HepG2 (cell line): ENCODE data around the gene ZDHHC7. TPM values are rescaled to one million over a fixed set of nuclear protein-coding genes. Genes with fewer than 3 reads are reported as not detected.

ENCODE experiments used
- ARID4A ChIP-seq: sonication (generic); formaldehyde crosslinking; IDR thresholded peaks from 2 replicates; pipeline ENCODE4 v1.5.0; 2020; ENCODE audit warnings: mild to moderate bottlenecking, missing genetic modification reagents, borderline replicate concordance
- ATM ChIP-seq: fragments of 450-650 bp; IDR thresholded peaks from 2 replicates; pipeline ENCODE4 v1.7.1; 2017; ENCODE audit warnings: mild to moderate bottlenecking, borderline replicate concordance
- BCL3 ChIP-seq: sonication (generic); formaldehyde crosslinking; IDR thresholded peaks from 2 replicates; pipeline ENCODE4 v1.5.1; 2020; ENCODE audit warnings: mild to moderate bottlenecking, missing genetic modification reagents, moderate library complexity
- BRD4 ChIP-seq: sonication (generic); formaldehyde crosslinking; IDR thresholded peaks from 2 replicates; pipeline ENCODE4 v1.4.0; 2020; ENCODE audit warnings: missing genetic modification reagents
- CREBL2 ChIP-seq: sonication (generic); formaldehyde crosslinking; IDR thresholded peaks from 2 replicates; pipeline ENCODE4 v1.8.1; 2023; ENCODE audit warnings: missing genetic modification reagents, mild to moderate bottlenecking, borderline replicate concordance
- DR1 ChIP-seq: sonication (generic); formaldehyde crosslinking; IDR thresholded peaks from 2 replicates; pipeline ENCODE4 v1.8.0; 2021; ENCODE audit warnings: mild to moderate bottlenecking, missing genetic modification reagents, inconsistent platforms
- E2F1 ChIP-seq: sonication (generic); formaldehyde crosslinking; IDR thresholded peaks from 2 replicates; pipeline ENCODE4 v1.5.0; 2020; ENCODE audit warnings: missing genetic modification reagents
- ETV5 ChIP-seq: IDR thresholded peaks from 2 replicates; pipeline ENCODE4 v1.6.1; 2018; ENCODE audit warnings: missing biosample characterization, missing genetic modification reagents, inconsistent platforms, borderline replicate concordance
- FOXJ3 ChIP-seq: sonication (generic); formaldehyde crosslinking; IDR thresholded peaks from 2 replicates; pipeline ENCODE4 v1.4.0; 2020; ENCODE audit warnings: missing genetic modification reagents, mild to moderate bottlenecking, borderline replicate concordance
- JARID2 ChIP-seq: sonication (generic); formaldehyde crosslinking; IDR thresholded peaks from 2 replicates; pipeline ENCODE4 v1.8.1; 2023; ENCODE audit warnings: missing genetic modification reagents, inconsistent platforms; ENCODE audit not compliant: insufficient replicate concordance
- KDM6A ChIP-seq: IDR thresholded peaks from 2 replicates; pipeline ENCODE4 v1.6.1; 2016; ENCODE audit warnings: low read depth
- MBNL3 ChIP-seq: fragments of 250-450 bp; sonication (Bioruptor Pico); conservative IDR thresholded peaks from 2 replicates; pipeline ENCODE4 v1.8.0; 2022; ENCODE audit warnings: mild to moderate bottlenecking, inconsistent platforms
- NRL ChIP-seq: sonication (generic); formaldehyde crosslinking; IDR thresholded peaks from 2 replicates; pipeline ENCODE4 v1.5.0; 2020; ENCODE audit warnings: missing genetic modification reagents, mild to moderate bottlenecking, moderate library complexity, borderline replicate concordance
- RBFOX2 ChIP-seq: fragments of 200-400 bp; formaldehyde crosslinking; IDR thresholded peaks from 2 replicates; pipeline ENCODE4 v1.6.1; 2017; ENCODE audit warnings: low read depth, mild to moderate bottlenecking, low read length
- SPEN ChIP-seq: sonication (generic); formaldehyde crosslinking; IDR thresholded peaks from 2 replicates; pipeline ENCODE4 v1.5.1; 2020; ENCODE audit warnings: low read depth, mild to moderate bottlenecking, missing genetic modification reagents
- ZFX ChIP-seq: sonication (generic); formaldehyde crosslinking; IDR thresholded peaks from 2 replicates; pipeline ENCODE4 v1.4.0; 2020; ENCODE audit warnings: mild to moderate bottlenecking, low read depth, missing genetic modification reagents, moderate library complexity
- ZNF143 ChIP-seq: sonication (generic); formaldehyde crosslinking; IDR thresholded peaks from 2 replicates; pipeline ENCODE4 v1.4.0; 2020; ENCODE audit warnings: missing genetic modification reagents
- ZNF333 ChIP-seq: sonication (generic); formaldehyde crosslinking; IDR thresholded peaks from 2 replicates; pipeline ENCODE4 v1.4.0; 2020; ENCODE audit warnings: mild to moderate bottlenecking, missing genetic modification reagents, borderline replicate concordance
- ZNF343 ChIP-seq: sonication (generic); formaldehyde crosslinking; IDR thresholded peaks from 2 replicates; pipeline ENCODE4 v1.4.0; 2020; ENCODE audit warnings: mild to moderate bottlenecking, missing genetic modification reagents
- ZNF558 ChIP-seq: sonication (generic); formaldehyde crosslinking; IDR thresholded peaks from 2 replicates; pipeline ENCODE4 v1.9.0; 2022; ENCODE audit warnings: mild to moderate bottlenecking, missing genetic modification reagents, borderline replicate concordance
- ZNF709 ChIP-seq: sonication (generic); formaldehyde crosslinking; IDR thresholded peaks from 2 replicates; pipeline ENCODE4 v1.5.0; 2020; ENCODE audit warnings: mild to moderate bottlenecking, missing genetic modification reagents
- ZNF749 ChIP-seq: sonication (generic); formaldehyde crosslinking; IDR thresholded peaks from 2 replicates; pipeline ENCODE4 v1.8.0; 2022; ENCODE audit warnings: mild to moderate bottlenecking, missing genetic modification reagents, moderate library complexity, borderline replicate concordance
- polyA plus RNA-seq, 8 experiments: library from polyadenylated mRNA; depleted of rRNA in 3 of 8; stranded (reverse) in 7 of 8; unstranded in 1 of 8; fragments of >200 nt; fragmentation: Illumina TruSeq in 4 of 8; extraction: Trizol in 4 of 8; gene quantifications; 2 replicates each; pipeline versions ENCODE4 v1.2.1 to v1.2.3, GENCODE V29; 2011 to 2016; ENCODE audit warnings: low read depth in 4 of 8, missing spikeins in 1 of 8, mixed read lengths in 1 of 8; ENCODE audit not compliant: insufficient read depth in 1 of 8
- total RNA-seq, 5 experiments: library from RNA; depleted of rRNA; stranded (reverse); fragments of >200 nt; fragmentation: Illumina TruSeq; extraction: Trizol; gene quantifications; 2 replicates each; pipeline ENCODE4 v1.2.3, GENCODE V29; 2016; ENCODE audit warnings: low read depth in 1 of 5

ZDHHC7 gene
- total and polyA plus RNA-seq, 2 of the 13 experiments (the other 11 are each of a cell fraction or from before 2014, with no cell fraction given), result 46.8 to 67.6 TPM

GRCh38 chr16:84952335-84953189 is 58.8 kb downstream of the ZDHHC7 start (continued):
- TF ChIP-seq ZNF558 (CRISPR knock-in tag), result no peak
- TF ChIP-seq E2F1 (CRISPR knock-in tag), result no peak
- TF ChIP-seq ZFX (CRISPR knock-in tag), result peak; percentile 86
- TF ChIP-seq ETV5 (CRISPR knock-in tag), result peak; percentile 27; the same call in 1 of the 2 replicates
- TF ChIP-seq BRD4 (CRISPR knock-in tag), result 0 out of 2 replicates have a peak, but pooled peaks have one; percentile 7
- no peak for TF ChIP-seq ZNF343 (CRISPR knock-in tag)
- TF ChIP-seq RBFOX2, result no peak
- peak; percentile 48 for TF ChIP-seq NRL (CRISPR knock-in tag)
- peak; percentile 23 for TF ChIP-seq SPEN (CRISPR knock-in tag)
- TF ChIP-seq FOXJ3 (CRISPR knock-in tag), result 0 out of 2 replicates have a peak, but pooled peaks have one; percentile 34
- TF ChIP-seq ZNF709 (CRISPR knock-in tag), result peak; percentile 27; the same call in 1 of the 2 replicates
- TF ChIP-seq MBNL3 (CRISPR knock-in tag), result no peak
- no peak for TF ChIP-seq KDM6A (CRISPR knock-in tag)
- no peak for TF ChIP-seq ZNF143 (CRISPR knock-in tag)
- no peak for TF ChIP-seq ATM
- no peak for TF ChIP-seq CREBL2 (CRISPR knock-in tag)
- no peak; the same call in 1 of the 2 replicates for TF ChIP-seq ARID4A (CRISPR knock-in tag)
- no peak for TF ChIP-seq ZNF749 (CRISPR knock-in tag)
- TF ChIP-seq BCL3, result 0 out of 2 replicates have a peak, but pooled peaks have one; percentile 5
- no peak for TF ChIP-seq DR1
- TF ChIP-seq ZNF333 (CRISPR knock-in tag), result no peak
- TF ChIP-seq JARID2 (CRISPR knock-in tag), result no peak
